GM23338 (cell line): ENCODE measurements around the gene HTR4. TPM values are rescaled to one million over a fixed set of nuclear protein-coding genes. Genes with fewer than 3 reads are reported as not detected.

ENCODE experiments used
- ATAC-seq: fragments of 200-7000 bp; cut with Tn5 transposase; 3 replicates; pipeline ENCODE4 v1.9.1; 2020
- DNase-seq: peaks from one replicate; pipeline ENCODE4 v3.0.0-alpha.2; 2015; ENCODE audit warnings: low spot score
- H2AFZ ChIP-seq: fragments of 200-600 bp; sonication (generic); 2 replicates; pipeline ENCODE4 v1.8.0; 2016; ENCODE audit warnings: antibody characterized with exemption, mild to moderate bottlenecking, moderate library complexity
- H3F3A ChIP-seq: fragments of 200-600 bp; sonication (generic); replicated peaks from 2 replicates; pipeline ENCODE4 v1.8.0; 2017; ENCODE audit warnings: antibody characterized with exemption, mixed run types, low read depth
- H3K27ac ChIP-seq: fragments of 200-600 bp; sonication (generic); 2 replicates; pipeline ENCODE4 v1.6.1; 2016; ENCODE audit warnings: low read depth
- H3K27me3 ChIP-seq: fragments of 200-600 bp; sonication (generic); 2 replicates; pipeline ENCODE4 v1.8.0; 2016; ENCODE audit warnings: mild to moderate bottlenecking, mixed run types, moderate library complexity; ENCODE audit not compliant: insufficient read depth
- H3K36me3 ChIP-seq: fragments of 200-600 bp; sonication (generic); 2 replicates; pipeline ENCODE4 v1.8.0; 2016; ENCODE audit warnings: mild to moderate bottlenecking; ENCODE audit not compliant: insufficient read depth
- H3K4me1 ChIP-seq: fragments of 200-600 bp; sonication (generic); 2 replicates; pipeline ENCODE4 v1.8.0; 2016; ENCODE audit warnings: mild to moderate bottlenecking, moderate library complexity; ENCODE audit not compliant: insufficient read depth
- H3K4me2 ChIP-seq: fragments of 200-600 bp; sonication (generic); 2 replicates; pipeline ENCODE4 v1.7.1; 2017; ENCODE audit warnings: mixed run types
- H3K4me3 ChIP-seq: fragments of 200-600 bp; sonication (generic); 2 replicates; pipeline ENCODE4 v1.6.1; 2016; ENCODE audit warnings: mixed run types
- H3K79me2 ChIP-seq: fragments of 200-600 bp; sonication (generic); replicated peaks from 2 replicates; pipeline ENCODE4 v1.8.0; 2017; ENCODE audit warnings: mild to moderate bottlenecking; ENCODE audit not compliant: insufficient read depth
- H3K9me2 ChIP-seq: fragments of 200-600 bp; sonication (generic); 2 replicates; pipeline ENCODE4 v1.8.0; 2017; ENCODE audit not compliant: insufficient read depth
- H4K20me1 ChIP-seq: fragments of 200-600 bp; sonication (generic); replicated peaks from 2 replicates; pipeline ENCODE4 v1.8.0; 2017; ENCODE audit warnings: mild to moderate bottlenecking; ENCODE audit not compliant: insufficient read depth
- H3K27ac Mint-ChIP-seq: 2 replicates; pipeline ENCODE4 v1.8.0; 2020; ENCODE audit warnings: inconsistent platforms, mild to moderate bottlenecking, moderate library complexity, mixed read lengths
- H3K27me3 Mint-ChIP-seq: 3 replicates; pipeline ENCODE4 v1.8.0; 2022; ENCODE audit warnings: low read depth, mild to moderate bottlenecking, moderate library complexity, mixed read lengths, inconsistent platforms; ENCODE audit not compliant: insufficient read depth, poor library complexity
- H3K36me3 Mint-ChIP-seq: 3 replicates; pipeline ENCODE4 v1.8.0; 2021; ENCODE audit warnings: low read depth, mild to moderate bottlenecking, inconsistent platforms, moderate library complexity, mixed read lengths
- H3K4me1 Mint-ChIP-seq: 3 replicates; pipeline ENCODE4 v1.8.0; 2020; ENCODE audit warnings: mild to moderate bottlenecking, inconsistent platforms, mixed read lengths
- H3K4me3 Mint-ChIP-seq: 3 replicates; pipeline ENCODE4 v1.8.0; 2021; ENCODE audit warnings: moderate library complexity, mild to moderate bottlenecking, inconsistent platforms, mixed read lengths
- H3K9me3 Mint-ChIP-seq: 3 replicates; pipeline ENCODE4 v1.8.0; 2020; ENCODE audit warnings: moderate library complexity, mild to moderate bottlenecking, inconsistent platforms, mixed read lengths
- EZH2 ChIP-seq: fragments of 200-600 bp; sonication (generic); IDR thresholded peaks from one replicate; pipeline ENCODE4 v1.8.0; 2017; ENCODE audit warnings: antibody characterized with exemption, mild to moderate bottlenecking, low read depth; ENCODE audit not compliant: unreplicated experiment
- EZH2phosphoT487 ChIP-seq: fragments of 200-600 bp; sonication (generic); IDR thresholded peaks from one replicate; pipeline ENCODE4 v1.8.1; 2018; ENCODE audit warnings: antibody characterized with exemption; ENCODE audit not compliant: unreplicated experiment
- NANOG ChIP-seq: IDR thresholded peaks from 2 replicates; pipeline ENCODE4 v1.6.1; 2016; ENCODE audit warnings: antibody characterized with exemption, borderline replicate concordance
- POLR2AphosphoS5 ChIP-seq: IDR thresholded peaks from 2 replicates; pipeline ENCODE4 v1.6.1; 2016; ENCODE audit warnings: antibody characterized with exemption, low read depth
- STAT1 ChIP-seq: IDR thresholded peaks from one replicate; pipeline ENCODE4 v1.6.1; 2016; ENCODE audit warnings: antibody characterized with exemption; ENCODE audit not compliant: unreplicated experiment
- ZNF114 ChIP-seq: fragments of 250-450 bp; sonication (Bioruptor Pico); IDR thresholded peaks from 2 replicates; pipeline ENCODE4 v1.5.0; 2020; ENCODE audit warnings: mild to moderate bottlenecking, moderate library complexity
- ZNF331 ChIP-seq: fragments of 250-450 bp; sonication (Bioruptor Pico); IDR thresholded peaks from 2 replicates; pipeline ENCODE4 v1.5.0; 2020; ENCODE audit warnings: low read depth, mild to moderate bottlenecking, moderate library complexity
- ZNF462 ChIP-seq: fragments of 250-450 bp; sonication (Bioruptor Pico); IDR thresholded peaks from 2 replicates; pipeline ENCODE4 v1.5.0; 2020; ENCODE audit warnings: mild to moderate bottlenecking, moderate library complexity
- polyA plus RNA-seq: library from polyadenylated mRNA; unstranded; fragments of >200 nt; fragmentation: Nextera tagmentation; extraction: Ambion mirVana; gene quantifications from 2 replicates; pipeline ENCODE4 v1.2.1, GENCODE V29; 2016
- total RNA-seq: library from RNA; depleted of rRNA; stranded (reverse); fragments of >200 nt; shearing (Covaris generic); gene quantifications from 2 replicates; pipeline ENCODE4 v1.2.3, GENCODE V29; 2014
- TF ChIP-seq, protein P1 (sequence below): IDR thresholded peaks from one replicate; pipeline ENCODE4 v1.6.1; 2018; ENCODE audit warnings: antibody characterized with exemption; ENCODE audit not compliant: unreplicated experiment

The HTR4 gene
- total and polyA plus RNA-seq, 2 experiments from 2014 or later, result 0.10 TPM; not detected in 1

- TF ChIP-seq ZNF462 (CRISPR knock-in tag), result no peak
These were observed 199.8 kb downstream of the HTR4 start (continued) for GRCh38 chr5:148454576-148454975.

GRCh38 chr5:148452499-148453193 lies 201.7 kb downstream of the HTR4 start:
- H3K9me2 ChIP-seq, result peaks cover 5% of the 10 kb centered on the region; the same call in 1 of the 2 replicates
- DNase-seq (no peak), ATAC-seq (no peak)
- H4K20me1 ChIP-seq, result no peaks in the 10 kb centered on the region
- no peak overlapping the region for H3K4me3 Mint-ChIP-seq
- no peaks in the 10 kb centered on the region for H3K36me3 ChIP-seq
- H3K4me2 ChIP-seq, result no peak overlapping the region
- H3K27me3 ChIP-seq, result no peaks in the 10 kb centered on the region
- H3K27ac Mint-ChIP-seq, result no peak overlapping the region
- no peak overlapping the region for H3K27ac ChIP-seq
- no peaks in the 10 kb centered on the region for H3K9me3 Mint-ChIP-seq
- no peak for TF ChIP-seq ZNF331 (CRISPR knock-in tag)
- H3K27me3 Mint-ChIP-seq, result no peaks in the 10 kb centered on the region
- H3F3A ChIP-seq, result no peaks in the 10 kb centered on the region
- no peak overlapping the region for H3K4me3 ChIP-seq
- H3K4me1 ChIP-seq, result peaks cover 34% of the 10 kb centered on the region
- H3K4me1 Mint-ChIP-seq, result peaks cover 32% of the 10 kb centered on the region
- no peak overlapping the region for H2AFZ ChIP-seq
- H3K79me2 ChIP-seq, result no peaks in the 10 kb centered on the region
- H3K36me3 Mint-ChIP-seq, result no peaks in the 10 kb centered on the region

DNA sequence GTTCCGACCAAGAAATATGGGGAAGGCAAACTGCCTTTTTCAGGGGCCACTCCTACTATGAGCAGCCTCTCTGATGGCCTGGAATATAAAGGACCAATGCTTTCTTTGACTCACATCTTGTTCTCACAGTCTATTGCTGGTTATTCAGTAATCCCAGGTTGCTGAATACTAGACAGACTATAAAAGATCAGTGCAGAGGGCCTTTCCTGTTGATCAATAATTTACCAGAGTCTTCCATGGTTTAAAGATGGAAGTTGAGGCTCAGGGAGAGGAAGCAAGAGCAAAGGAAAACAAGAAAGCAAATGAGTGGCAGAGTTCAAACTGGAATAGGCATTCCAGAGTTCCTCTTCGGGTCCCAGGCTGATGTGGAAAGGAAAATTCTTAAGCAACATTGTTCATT lies 207.7 kb downstream of the HTR4 start:
- Mint-ChIP-seq H3K27ac (no peak overlapping the region), H3K4me1 (peaks cover 14% of the 10 kb centered on the region; the same call in 2 of the 3 replicates), H3K36me3 (no peaks in the 10 kb centered on the region), H3K4me3 (no peak overlapping the region), H3K9me3 (no peaks in the 10 kb centered on the region), H3K27me3 (no peaks in the 10 kb centered on the region)
- ATAC-seq (no peak), DNase-seq (no peak)
- H3F3A ChIP-seq, result no peaks in the 10 kb centered on the region
- H3K27ac ChIP-seq, result no peak overlapping the region
- peaks cover 5% of the 10 kb centered on the region; the same call in 1 of the 2 replicates for H3K9me2 ChIP-seq
- H3K36me3 ChIP-seq, result no peaks in the 10 kb centered on the region; the same call in 1 of the 2 replicates
- no peaks in the 10 kb centered on the region for H3K27me3 ChIP-seq
- H3K4me3 ChIP-seq, result no peak overlapping the region
- H3K4me1 ChIP-seq, result peaks cover 6% of the 10 kb centered on the region; the same call in 1 of the 2 replicates
- H4K20me1 ChIP-seq, result no peaks in the 10 kb centered on the region
- H3K79me2 ChIP-seq, result no peaks in the 10 kb centered on the region
- H2AFZ ChIP-seq, result no peak overlapping the region
- no peak overlapping the region for H3K4me2 ChIP-seq
- TF ChIP-seq EZH2 (no peak), ZNF331 (CRISPR knock-in tag) (no peak), STAT1 (no peak), EZH2phosphoT487 (no peak), ZNF114 (CRISPR knock-in tag) (no peak), POLR2AphosphoS5 (no peak), NANOG (no peak)
- TF ChIP-seq, protein P1, sequence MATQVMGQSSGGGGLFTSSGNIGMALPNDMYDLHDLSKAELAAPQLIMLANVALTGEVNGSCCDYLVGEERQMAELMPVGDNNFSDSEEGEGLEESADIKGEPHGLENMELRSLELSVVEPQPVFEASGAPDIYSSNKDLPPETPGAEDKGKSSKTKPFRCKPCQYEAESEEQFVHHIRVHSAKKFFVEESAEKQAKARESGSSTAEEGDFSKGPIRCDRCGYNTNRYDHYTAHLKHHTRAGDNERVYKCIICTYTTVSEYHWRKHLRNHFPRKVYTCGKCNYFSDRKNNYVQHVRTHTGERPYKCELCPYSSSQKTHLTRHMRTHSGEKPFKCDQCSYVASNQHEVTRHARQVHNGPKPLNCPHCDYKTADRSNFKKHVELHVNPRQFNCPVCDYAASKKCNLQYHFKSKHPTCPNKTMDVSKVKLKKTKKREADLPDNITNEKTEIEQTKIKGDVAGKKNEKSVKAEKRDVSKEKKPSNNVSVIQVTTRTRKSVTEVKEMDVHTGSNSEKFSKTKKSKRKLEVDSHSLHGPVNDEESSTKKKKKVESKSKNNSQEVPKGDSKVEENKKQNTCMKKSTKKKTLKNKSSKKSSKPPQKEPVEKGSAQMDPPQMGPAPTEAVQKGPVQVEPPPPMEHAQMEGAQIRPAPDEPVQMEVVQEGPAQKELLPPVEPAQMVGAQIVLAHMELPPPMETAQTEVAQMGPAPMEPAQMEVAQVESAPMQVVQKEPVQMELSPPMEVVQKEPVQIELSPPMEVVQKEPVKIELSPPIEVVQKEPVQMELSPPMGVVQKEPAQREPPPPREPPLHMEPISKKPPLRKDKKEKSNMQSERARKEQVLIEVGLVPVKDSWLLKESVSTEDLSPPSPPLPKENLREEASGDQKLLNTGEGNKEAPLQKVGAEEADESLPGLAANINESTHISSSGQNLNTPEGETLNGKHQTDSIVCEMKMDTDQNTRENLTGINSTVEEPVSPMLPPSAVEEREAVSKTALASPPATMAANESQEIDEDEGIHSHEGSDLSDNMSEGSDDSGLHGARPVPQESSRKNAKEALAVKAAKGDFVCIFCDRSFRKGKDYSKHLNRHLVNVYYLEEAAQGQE, result no peak
